Endometrial microvascular endothelial cells (primary cell): Measurements from ENCODE around the gene ATF7IP2. TPM values are rescaled to one million over a fixed set of nuclear protein-coding genes. Genes with fewer than 3 reads are reported as not detected.
"Not testable (repeated sequence)": the region's sequence is repeated elsewhere in the genome, so short reads cannot be mapped to it uniquely, and the experiment has no call there.

Experiments used
- in situ Hi-C: cut with HindIII; loops from 2 replicates; pipeline ENCODE4 v1.10.0; 2017; ENCODE audit warnings: low sequenced_read_pairs, low pct_unique_long_range_greater_than_20kb; ENCODE audit errors: inconsistent ontology term
- total RNA-seq: library from RNA; depleted of rRNA; stranded (reverse); fragments of >200 nt; gene quantifications from one replicate; pipeline ENCODE4 v1.2.3, GENCODE V29; 2015; ENCODE audit errors: inconsistent ontology term

The ATF7IP2 gene
- total RNA-seq, 1 donor from 2014 or later = 3.3 TPM

- in situ Hi-C loops = no loop called here
These were observed 14.3 kb upstream of the ATF7IP2 start for GRCh38 chr16:10371592-10371991.

GRCh38 chr16:10373556-10373955, 12.3 kb upstream of the ATF7IP2 start:
- in situ Hi-C loops = no loop called here

GRCh38 chr16:10376229-10376628, 9.6 kb upstream of the ATF7IP2 start:
- in situ Hi-C loops = no loop called here

- in situ Hi-C loops = no loop called here
These were observed 2.2 kb upstream of the ATF7IP2 start for GRCh38 chr16:10383626-10384025.

- in situ Hi-C loops = no loop called here
These were observed 748 bp downstream of the ATF7IP2 start for GRCh38 chr16:10386517-10387100.

GRCh38 chr16:10387188-10387617, 1.3 kb downstream of the ATF7IP2 start:
- in situ Hi-C loops = no loop called here

- in situ Hi-C loops = no loop called here
These were observed 3.1 kb downstream of the ATF7IP2 start for GRCh38 chr16:10388988-10389387.

GRCh38 chr16:10390330-10390729, 4.5 kb downstream of the ATF7IP2 start:
- in situ Hi-C loops = no loop called here

- in situ Hi-C loops = no loop called here
These were observed 5.0 kb downstream of the ATF7IP2 start for GRCh38 chr16:10390867-10391266.

GRCh38 chr16:10391339-10391738, 5.5 kb downstream of the ATF7IP2 start:
- in situ Hi-C loops = no loop called here

GRCh38 chr16:10402975-10403374, 17.1 kb downstream of the ATF7IP2 start:
- in situ Hi-C loops = no loop called here

- in situ Hi-C loops = no loop called here
These were observed 19.6 kb downstream of the ATF7IP2 start for GRCh38 chr16:10405386-10405939.

- in situ Hi-C loops = no loop called here
These were observed 23.0 kb downstream of the ATF7IP2 start for GRCh38 chr16:10408824-10409381.

- in situ Hi-C loops = not testable (repeated sequence)
These were observed 23.9 kb downstream of the ATF7IP2 start for GRCh38 chr16:10409713-10410112.

GRCh38 chr16:10410469-10410868, 24.6 kb downstream of the ATF7IP2 start:
- in situ Hi-C loops = no loop called here

GRCh38 chr16:10412935-10413601, 27.2 kb downstream of the ATF7IP2 start:
- in situ Hi-C loops = no loop called here

- in situ Hi-C loops = not testable (repeated sequence)
These were observed 32.3 kb downstream of the ATF7IP2 start for GRCh38 chr16:10418204-10418603.

- in situ Hi-C loops = no loop called here
These were observed 33.8 kb downstream of the ATF7IP2 start for GRCh38 chr16:10419701-10420100.

- in situ Hi-C loops = no loop called here
These were observed 35.7 kb downstream of the ATF7IP2 start for GRCh38 chr16:10421596-10421995.
